ENCODE results near the gene ALOXE3. TPM values are rescaled to one million over a fixed set of nuclear protein-coding genes. Genes with fewer than 3 reads are reported as not detected.
A peak's percentile ranks its signal among the peaks of the same experiment; 100 is the strongest.

ALOXE3 gene
- total RNA-seq = 0.10 TPM

GRCh38 chr17:8117980-8118768 lies at the start of gene ALOXE3:
ALOXE3 (minus strand) TSS chr17:8118514; CDS start chr17:8117990, 524 bp downstream.
- Histone ChIP-seq H3K4me1 (ENCODE audit: insufficient read depth, low read length) (peaks cover 53% of the 10 kb centered on the region), H3K9me3 (ENCODE audit: low read depth, low read length) (no peaks in the 10 kb centered on the region), H3K4me3 (ENCODE audit: low read length) (peak within 1 kb of the TSS; percentile 38), H3K27me3 (ENCODE audit: insufficient read depth, low read length) (peaks cover 59% of the 10 kb centered on the region)

GRCh38 chr17:8167526-8167925 lies 49.2 kb upstream of the ALOXE3 start:
- Histone ChIP-seq H3K4me3 (ENCODE audit: low read length) (no peak overlapping the region), H3K9me3 (ENCODE audit: low read depth, low read length) (no peaks in the 10 kb centered on the region), H3K4me1 (ENCODE audit: insufficient read depth, low read length) (peaks cover 29% of the 10 kb centered on the region), H3K27me3 (ENCODE audit: insufficient read depth, low read length) (no peaks in the 10 kb centered on the region)

GRCh38 chr17:8166731-8167130 lies 48.4 kb upstream of the ALOXE3 start:
- H3K4me1 ChIP-seq (ENCODE audit: insufficient read depth, low read length) = peaks cover 30% of the 10 kb centered on the region
- no peaks in the 10 kb centered on the region for H3K27me3 ChIP-seq (ENCODE audit: insufficient read depth, low read length)
- no peak overlapping the region for H3K4me3 ChIP-seq (ENCODE audit: low read length)
- H3K9me3 ChIP-seq (ENCODE audit: low read depth, low read length) = no peaks in the 10 kb centered on the region

GRCh38 chr17:8164815-8165131 lies 46.5 kb upstream of the ALOXE3 start:
- Histone ChIP-seq H3K27me3 (ENCODE audit: insufficient read depth, low read length) (no peaks in the 10 kb centered on the region), H3K9me3 (ENCODE audit: low read depth, low read length) (no peaks in the 10 kb centered on the region), H3K4me3 (ENCODE audit: low read length) (no peak overlapping the region), H3K4me1 (ENCODE audit: insufficient read depth, low read length) (peaks cover 49% of the 10 kb centered on the region)

- H3K27me3 ChIP-seq (ENCODE audit: insufficient read depth, low read length) = no peaks in the 10 kb centered on the region
- no peak overlapping the region for H3K4me3 ChIP-seq (ENCODE audit: low read length)
- H3K4me1 ChIP-seq (ENCODE audit: insufficient read depth, low read length) = peaks cover 53% of the 10 kb centered on the region
- no peaks in the 10 kb centered on the region for H3K9me3 ChIP-seq (ENCODE audit: low read depth, low read length)
Measured at GRCh38 chr17:8163978-8164814, 45.9 kb upstream of the ALOXE3 start.

- Histone ChIP-seq H3K9me3 (ENCODE audit: low read depth, low read length) (no peaks in the 10 kb centered on the region), H3K4me3 (ENCODE audit: low read length) (peak overlapping the region; percentile 96), H3K4me1 (ENCODE audit: insufficient read depth, low read length) (peaks cover 61% of the 10 kb centered on the region), H3K27me3 (ENCODE audit: insufficient read depth, low read length) (no peaks in the 10 kb centered on the region)
Measured at GRCh38 chr17:8162997-8163977, 45.0 kb upstream of the ALOXE3 start.

- Histone ChIP-seq H3K4me1 (ENCODE audit: insufficient read depth, low read length) (peaks cover 69% of the 10 kb centered on the region), H3K27me3 (ENCODE audit: insufficient read depth, low read length) (no peaks in the 10 kb centered on the region), H3K4me3 (ENCODE audit: low read length) (peak within 1 kb of the TSS; percentile 96), H3K9me3 (ENCODE audit: low read depth, low read length) (no peaks in the 10 kb centered on the region)
Measured at GRCh38 chr17:8162233-8162996, 44.1 kb upstream of the ALOXE3 start, which contains the start of gene VAMP2. VAMP2 (minus strand) TSS chr17:8162948; CDS start chr17:8162879, 69 bp downstream.

GRCh38 chr17:8161289-8162232 lies 43.2 kb upstream of the ALOXE3 start:
- H3K4me1 ChIP-seq (ENCODE audit: insufficient read depth, low read length) = peaks cover 76% of the 10 kb centered on the region
- no peaks in the 10 kb centered on the region for H3K9me3 ChIP-seq (ENCODE audit: low read depth, low read length)
- no peaks in the 10 kb centered on the region for H3K27me3 ChIP-seq (ENCODE audit: insufficient read depth, low read length)
- peak overlapping the region; percentile 96 for H3K4me3 ChIP-seq (ENCODE audit: low read length)

GRCh38 chr17:8160741-8161221 lies 42.5 kb upstream of the ALOXE3 start:
- Histone ChIP-seq H3K4me1 (ENCODE audit: insufficient read depth, low read length) (peaks cover 78% of the 10 kb centered on the region), H3K4me3 (ENCODE audit: low read length) (no peak overlapping the region), H3K27me3 (ENCODE audit: insufficient read depth, low read length) (no peaks in the 10 kb centered on the region), H3K9me3 (ENCODE audit: low read depth, low read length) (no peaks in the 10 kb centered on the region)

GRCh38 chr17:8160224-8160577 lies 41.9 kb upstream of the ALOXE3 start:
- Histone ChIP-seq H3K27me3 (ENCODE audit: insufficient read depth, low read length) (no peaks in the 10 kb centered on the region), H3K4me1 (ENCODE audit: insufficient read depth, low read length) (peaks cover 81% of the 10 kb centered on the region), H3K9me3 (ENCODE audit: low read depth, low read length) (no peaks in the 10 kb centered on the region), H3K4me3 (ENCODE audit: low read length) (no peak overlapping the region)

- no peaks in the 10 kb centered on the region for H3K27me3 ChIP-seq (ENCODE audit: insufficient read depth, low read length)
- no peak overlapping the region for H3K4me3 ChIP-seq (ENCODE audit: low read length)
- no peaks in the 10 kb centered on the region for H3K9me3 ChIP-seq (ENCODE audit: low read depth, low read length)
- peaks cover 81% of the 10 kb centered on the region for H3K4me1 ChIP-seq (ENCODE audit: insufficient read depth, low read length)
Measured at GRCh38 chr17:8159459-8160223, 41.3 kb upstream of the ALOXE3 start.

GRCh38 chr17:8159032-8159400 lies 40.7 kb upstream of the ALOXE3 start:
- H3K4me1 ChIP-seq (ENCODE audit: insufficient read depth, low read length) = peaks cover 81% of the 10 kb centered on the region
- H3K4me3 ChIP-seq (ENCODE audit: low read length) = no peak overlapping the region
- no peaks in the 10 kb centered on the region for H3K27me3 ChIP-seq (ENCODE audit: insufficient read depth, low read length)
- no peaks in the 10 kb centered on the region for H3K9me3 ChIP-seq (ENCODE audit: low read depth, low read length)

Data from mononuclear cell (primary cell).